HG03520 (cell line): Measurements from ENCODE around the gene TPX2.
A peak's percentile ranks its signal among the peaks of the same experiment; 100 is the strongest.
"Not testable (repeated sequence)": the region's sequence is repeated elsewhere in the genome, so short reads cannot be mapped to it uniquely, and the experiment has no call there.

ENCODE experiments used
- ATAC-seq: cut with Tn5 transposase; IDR thresholded peaks from one replicate; pipeline ENCODE4 v1.9.1; 2021; ENCODE audit warnings: mild to moderate bottlenecking, moderate library complexity; ENCODE audit not compliant: unreplicated experiment

TPX2 gene

DNA sequence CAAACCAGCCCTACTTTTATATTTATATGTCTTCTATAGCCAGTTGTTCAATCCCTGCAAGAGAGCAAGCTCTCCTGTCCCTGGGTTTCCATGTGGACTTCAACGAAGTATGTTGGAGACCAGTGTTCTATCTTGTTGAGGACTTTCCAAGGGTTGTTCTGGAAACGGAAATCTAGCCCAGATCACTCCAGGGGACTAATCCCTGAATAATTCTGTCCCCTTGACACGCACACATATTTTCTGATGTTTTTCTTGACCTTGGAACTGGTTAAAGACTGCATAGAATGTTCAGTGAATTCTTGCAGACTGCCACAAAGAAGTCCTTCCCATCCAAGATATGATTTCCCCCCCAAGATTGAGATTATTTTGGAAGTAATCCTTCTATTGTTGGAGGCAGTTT lies 70.6 kb downstream of the TPX2 start:
- ATAC-seq: no peak

DNA sequence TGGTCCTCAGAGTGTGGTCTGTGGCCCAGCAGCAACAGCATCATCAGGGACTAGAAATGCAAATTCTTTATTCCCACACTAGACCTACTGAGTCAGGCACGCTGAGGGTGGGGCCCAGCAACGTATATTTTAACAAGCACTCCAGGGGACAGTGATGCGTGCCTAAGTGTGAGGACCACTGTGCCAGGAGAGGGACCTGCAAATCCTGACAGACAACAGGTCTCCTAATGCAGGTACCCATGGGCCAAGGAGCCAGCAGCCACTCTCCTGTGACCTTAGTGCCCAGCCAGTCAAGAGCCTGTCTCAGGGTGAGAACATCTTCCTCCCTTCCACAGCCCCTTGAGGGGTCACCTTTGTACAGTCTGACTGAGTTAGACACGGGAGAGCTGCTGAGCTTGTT lies 72.1 kb downstream of the TPX2 start:
- no peak for ATAC-seq

DNA sequence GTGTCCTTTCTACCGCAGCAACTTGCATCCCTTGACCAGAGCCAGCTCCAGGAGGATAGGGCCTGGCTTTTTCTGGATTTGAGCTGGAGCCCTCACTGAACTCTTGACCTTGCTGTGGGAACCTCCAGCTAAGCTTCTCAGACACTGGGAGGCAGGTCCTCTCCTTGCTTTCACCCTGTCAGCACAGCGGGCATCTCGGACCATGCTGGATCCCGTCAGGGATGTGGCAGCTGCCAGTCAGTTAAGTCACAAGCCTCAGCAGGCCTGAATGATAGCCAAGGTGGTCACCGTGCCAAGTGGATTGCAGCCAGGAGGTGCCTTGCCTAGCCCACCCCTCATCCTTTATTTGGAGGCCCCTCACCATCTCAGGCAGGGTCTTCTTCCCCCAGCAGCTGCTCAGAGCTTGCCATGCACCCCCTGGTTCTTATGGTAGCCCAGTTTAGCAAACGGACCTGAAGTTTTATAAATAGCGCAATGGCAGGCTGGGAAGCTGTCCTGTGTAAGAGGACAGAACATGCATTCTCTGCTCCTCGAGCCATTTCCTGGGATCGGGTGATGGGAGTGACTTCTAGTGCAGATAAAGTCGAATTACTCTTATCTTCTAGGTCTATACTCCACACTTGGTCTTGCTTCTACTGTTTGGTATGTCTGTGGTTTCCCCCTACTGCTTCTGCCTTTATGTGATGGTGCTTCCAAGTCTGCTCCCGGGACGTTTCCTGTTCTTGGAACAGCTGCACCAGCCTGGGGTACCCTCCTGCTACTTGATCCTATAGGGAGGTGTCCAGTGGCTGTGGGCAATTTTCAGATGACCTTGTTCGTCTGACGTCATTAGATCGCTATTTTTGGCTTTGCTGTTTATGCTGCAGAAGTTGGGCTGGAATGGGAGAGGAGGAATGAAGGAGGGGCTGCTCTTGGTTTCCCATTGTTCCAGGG lies 73.0 kb downstream of the TPX2 start:
- ATAC-seq: no peak

DNA sequence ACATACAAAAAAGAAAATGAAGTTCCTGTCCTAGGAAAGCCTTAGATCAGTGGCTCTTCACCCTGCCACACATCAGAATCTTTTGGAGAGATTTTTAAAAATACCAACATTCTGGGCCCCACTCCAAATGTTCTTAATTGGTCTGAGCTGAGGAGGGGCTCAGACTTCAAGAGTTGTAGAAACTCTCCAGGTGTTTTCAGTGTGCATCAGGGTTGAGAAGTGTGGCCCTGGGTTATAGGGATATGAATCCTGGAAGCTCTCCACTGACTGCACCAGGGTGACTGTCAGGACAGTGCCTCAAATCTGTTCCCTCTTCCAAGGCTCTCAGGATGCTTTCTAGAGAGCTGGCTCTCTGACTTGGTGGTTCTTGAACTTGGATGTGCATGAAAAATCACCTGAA lies 74.5 kb downstream of the TPX2 start:
- no peak for ATAC-seq

DNA sequence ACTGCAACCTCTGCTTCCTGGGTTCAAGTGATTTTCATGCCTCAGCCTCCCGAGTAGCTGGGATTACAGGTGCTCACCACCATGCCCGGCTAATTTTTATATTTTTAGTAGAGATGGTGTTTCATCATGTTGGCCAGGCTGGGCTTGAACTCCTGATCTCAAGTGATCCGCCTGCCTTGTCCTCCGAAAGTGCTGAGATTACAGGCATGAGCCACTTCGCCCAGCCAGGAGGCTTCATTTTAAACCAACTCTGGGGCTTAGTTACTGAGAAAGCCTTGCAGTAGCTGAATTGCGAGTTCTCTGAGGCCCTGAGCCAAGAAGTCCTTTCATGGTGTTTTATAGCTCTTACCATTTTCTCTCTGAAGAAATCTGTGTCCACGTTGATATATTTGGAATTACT lies 75.1 kb downstream of the TPX2 start:
- ATAC-seq: not testable (repeated sequence)

DNA sequence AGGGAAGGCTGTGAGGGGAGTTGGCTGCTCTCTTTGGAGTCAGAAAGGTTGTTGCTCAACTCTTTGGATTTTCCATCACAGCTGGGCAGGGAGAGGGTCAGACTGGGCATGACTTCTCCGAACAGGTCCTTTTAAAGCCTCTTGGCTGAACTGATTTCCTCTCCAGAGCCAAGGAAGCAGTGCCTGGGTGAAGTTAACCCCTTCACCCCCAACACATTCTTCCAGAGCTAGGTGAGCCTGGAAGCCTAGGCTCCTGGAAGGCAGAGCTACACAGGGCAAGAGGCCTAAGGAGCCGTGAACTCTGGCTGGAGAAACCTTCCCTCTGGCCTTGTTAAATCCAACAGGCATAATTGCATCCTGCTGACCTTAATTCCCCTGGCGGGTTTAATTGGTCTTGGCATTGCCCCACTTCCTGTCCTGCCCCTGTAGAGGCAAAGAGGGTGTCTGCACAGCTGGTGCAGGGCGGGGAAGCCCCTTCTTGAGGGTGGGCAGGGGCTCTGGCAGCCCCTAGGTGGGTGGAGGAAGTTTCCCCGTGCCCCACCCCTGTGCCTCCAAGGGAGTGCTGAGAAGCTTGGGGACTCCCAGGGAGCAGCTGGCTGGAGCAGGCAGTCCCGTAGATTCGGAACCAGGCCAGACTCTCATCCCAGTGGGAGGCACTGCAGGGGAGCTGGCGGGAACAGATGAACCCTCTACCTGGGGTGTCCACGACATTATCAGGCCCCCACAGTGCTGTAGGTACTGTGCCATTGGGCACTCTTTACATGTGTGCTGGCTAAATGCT lies 76.5 kb downstream of the TPX2 start:
- ATAC-seq: no peak

DNA sequence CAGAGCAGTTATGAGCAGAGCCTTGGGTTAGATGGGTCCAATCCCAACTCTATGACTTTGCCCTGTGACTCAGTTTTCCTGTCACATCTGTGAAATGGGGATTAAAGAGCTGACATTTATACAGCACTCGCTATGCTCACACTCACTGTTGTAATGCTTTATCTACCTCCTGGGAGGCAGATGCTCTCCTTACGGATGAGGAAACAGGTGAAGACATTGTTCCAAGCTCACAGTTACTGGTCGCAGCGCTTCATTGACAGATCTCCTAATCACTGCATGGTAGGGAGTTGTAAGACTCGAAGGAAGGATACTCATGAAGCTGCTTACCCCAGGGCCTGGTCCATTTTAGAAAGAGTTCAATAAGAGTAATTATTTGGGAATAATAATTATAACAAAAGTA lies 77.1 kb downstream of the TPX2 start:
- ATAC-seq: no peak

DNA sequence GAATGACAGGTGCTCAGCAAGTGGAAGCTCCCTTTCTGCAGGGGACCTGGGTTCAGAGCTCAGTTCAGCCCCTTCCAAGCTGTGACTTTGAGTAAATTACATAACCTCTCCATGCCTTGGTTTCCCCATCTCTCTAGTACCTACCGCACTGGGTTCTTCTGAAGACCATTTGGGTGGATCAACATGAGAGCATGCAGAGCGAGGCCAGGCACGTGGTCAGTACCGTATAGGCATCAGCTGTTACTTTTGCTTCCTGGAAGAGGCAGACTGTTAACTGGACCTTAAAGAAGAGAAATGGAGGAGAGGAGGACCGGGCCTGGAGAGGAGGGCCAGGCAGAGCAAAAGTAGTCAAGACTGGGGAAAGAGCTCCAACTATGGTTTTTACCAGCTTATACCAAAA lies 78.4 kb downstream of the TPX2 start:
- no peak for ATAC-seq

DNA sequence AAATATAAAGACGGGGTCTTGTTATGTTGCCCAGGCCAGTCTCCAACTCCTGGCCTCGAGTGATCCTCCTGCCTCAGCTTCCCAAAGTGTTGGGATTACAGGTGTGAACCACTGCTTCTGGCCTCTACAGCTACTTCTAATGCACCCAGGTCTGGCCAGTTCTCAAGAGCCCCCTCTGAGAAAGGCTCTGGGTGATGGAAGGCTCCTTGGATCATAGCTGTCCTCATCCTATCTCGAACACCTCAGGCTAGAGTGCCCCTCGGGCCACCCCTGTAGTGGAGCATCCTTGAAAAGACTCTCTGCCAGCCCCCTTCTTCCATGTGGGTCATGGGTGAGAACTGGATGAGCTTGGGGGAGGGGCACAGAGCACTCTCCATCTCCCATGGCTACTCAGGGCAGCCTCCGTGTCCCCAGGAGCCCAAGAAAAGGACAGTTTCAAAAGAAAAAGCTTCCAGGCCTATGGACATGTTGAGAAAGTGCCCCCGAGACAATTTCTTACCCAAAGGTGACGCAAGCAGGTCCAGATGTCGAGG lies 79.4 kb downstream of the TPX2 start:
- ATAC-seq: no peak

DNA sequence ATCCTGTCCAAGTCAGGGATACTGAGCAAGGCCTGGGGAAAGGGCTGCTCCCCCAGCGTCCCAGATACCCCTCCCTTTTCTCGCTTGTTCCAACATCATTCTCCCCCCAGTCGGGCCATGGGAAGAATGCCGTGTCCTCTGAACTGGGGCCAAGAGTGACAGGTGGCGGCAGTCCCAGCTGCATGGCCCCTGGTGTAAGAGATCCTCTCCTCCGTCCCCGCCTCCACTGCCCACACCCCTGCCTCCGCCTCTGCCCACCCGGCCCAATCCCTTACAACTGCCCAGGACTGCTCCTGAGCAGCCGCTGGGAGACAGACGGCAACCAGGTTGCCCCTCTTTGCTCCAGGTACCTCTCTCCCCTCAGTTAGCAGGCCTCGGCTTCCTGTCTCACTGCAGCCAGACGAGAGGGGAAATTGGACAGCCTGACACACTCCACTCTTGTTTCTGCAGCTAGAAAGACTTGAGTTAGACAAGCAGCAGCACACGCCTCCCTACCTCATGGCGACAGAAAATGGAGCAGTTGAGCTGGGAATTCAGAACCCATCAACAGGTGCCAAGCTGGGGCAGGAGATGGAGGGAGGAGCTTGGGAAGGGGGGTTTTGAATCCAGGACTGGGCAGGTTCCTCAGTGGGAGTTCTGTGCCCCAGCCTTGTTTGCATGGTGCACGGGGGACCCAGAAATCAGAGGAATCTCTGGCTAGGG lies 80.1 kb downstream of the TPX2 start, which contains the start of gene MYLK2:
Gene MYLK2, plus strand, starts transcription at position 274 of the 702 bp plus-strand sequence. Its CDS starts 225 bp downstream, at position 499.
- ATAC-seq: no peak

DNA sequence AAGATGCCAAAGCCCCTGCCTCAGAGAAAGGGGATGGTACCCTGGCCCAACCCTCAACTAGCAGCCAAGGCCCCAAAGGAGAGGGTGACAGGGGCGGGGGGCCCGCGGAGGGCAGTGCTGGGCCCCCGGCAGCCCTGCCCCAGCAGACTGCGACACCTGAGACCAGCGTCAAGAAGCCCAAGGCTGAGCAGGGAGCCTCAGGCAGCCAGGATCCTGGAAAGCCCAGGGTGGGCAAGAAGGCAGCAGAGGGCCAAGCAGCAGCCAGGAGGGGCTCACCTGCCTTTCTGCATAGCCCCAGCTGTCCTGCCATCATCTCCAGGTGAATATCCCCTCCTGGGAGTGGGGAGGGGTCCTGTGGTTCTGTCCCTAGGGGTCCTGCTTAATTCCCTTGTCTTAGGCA lies 81.1 kb downstream of the TPX2 start:
- no peak for ATAC-seq

DNA sequence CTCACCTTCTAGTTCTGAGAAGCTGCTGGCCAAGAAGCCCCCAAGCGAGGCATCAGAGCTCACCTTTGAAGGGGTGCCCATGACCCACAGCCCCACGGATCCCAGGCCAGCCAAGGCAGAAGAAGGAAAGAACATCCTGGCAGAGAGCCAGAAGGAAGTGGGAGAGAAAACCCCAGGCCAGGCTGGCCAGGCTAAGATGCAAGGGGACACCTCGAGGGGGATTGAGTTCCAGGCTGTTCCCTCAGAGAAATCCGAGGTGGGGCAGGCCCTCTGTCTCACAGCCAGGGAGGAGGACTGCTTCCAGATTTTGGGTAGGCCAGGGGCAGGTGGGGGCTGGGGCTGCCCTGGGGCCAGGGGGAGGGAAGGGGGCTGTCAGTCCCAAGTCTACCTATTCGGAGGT lies 82.3 kb downstream of the TPX2 start:
- ATAC-seq: no peak

DNA sequence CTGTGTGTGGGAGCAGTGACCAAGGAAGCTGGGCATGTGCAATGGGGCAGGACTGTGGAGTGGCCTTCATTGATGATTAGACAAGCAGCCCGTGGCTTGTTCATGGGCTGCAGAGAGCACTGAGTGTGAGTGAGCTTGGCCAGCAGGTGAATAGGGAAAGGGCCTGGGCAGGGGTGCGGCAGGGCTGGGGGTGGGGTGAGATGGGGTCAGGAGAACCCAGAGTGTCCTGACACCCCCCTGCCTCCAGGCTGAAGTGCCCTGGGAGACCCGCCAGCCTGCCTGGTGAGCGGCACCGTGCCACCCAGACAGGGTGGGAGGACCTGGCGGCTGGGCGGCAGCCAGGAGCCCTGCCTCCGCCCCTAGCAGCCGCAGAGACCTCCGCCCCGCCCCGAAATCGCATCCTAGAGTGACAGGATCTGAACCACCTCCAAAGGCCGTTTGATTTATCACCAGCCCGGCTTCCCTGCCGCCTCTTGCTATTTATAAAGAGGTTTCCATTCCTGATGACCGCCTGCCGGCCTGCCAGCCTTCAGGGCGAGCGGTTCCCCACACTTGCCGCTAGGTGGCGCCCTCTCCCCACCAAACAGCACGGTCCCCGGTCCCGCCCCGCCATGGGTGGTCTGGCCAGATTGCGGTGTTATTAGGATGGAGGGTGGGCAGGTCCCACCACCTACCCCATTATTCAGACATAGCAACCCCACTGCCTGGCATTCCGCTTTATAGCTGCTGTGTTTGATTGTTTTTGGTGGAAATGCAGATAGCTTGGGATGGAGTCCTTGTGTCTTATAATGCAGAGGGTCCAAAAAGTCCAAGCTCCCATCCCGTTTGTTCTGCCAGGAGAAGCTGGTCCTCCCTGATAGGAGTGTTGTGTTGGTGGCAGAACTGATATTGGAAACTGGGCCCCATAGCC lies 83.6 kb downstream of the TPX2 start:
- ATAC-seq: peak; percentile 74

DNA sequence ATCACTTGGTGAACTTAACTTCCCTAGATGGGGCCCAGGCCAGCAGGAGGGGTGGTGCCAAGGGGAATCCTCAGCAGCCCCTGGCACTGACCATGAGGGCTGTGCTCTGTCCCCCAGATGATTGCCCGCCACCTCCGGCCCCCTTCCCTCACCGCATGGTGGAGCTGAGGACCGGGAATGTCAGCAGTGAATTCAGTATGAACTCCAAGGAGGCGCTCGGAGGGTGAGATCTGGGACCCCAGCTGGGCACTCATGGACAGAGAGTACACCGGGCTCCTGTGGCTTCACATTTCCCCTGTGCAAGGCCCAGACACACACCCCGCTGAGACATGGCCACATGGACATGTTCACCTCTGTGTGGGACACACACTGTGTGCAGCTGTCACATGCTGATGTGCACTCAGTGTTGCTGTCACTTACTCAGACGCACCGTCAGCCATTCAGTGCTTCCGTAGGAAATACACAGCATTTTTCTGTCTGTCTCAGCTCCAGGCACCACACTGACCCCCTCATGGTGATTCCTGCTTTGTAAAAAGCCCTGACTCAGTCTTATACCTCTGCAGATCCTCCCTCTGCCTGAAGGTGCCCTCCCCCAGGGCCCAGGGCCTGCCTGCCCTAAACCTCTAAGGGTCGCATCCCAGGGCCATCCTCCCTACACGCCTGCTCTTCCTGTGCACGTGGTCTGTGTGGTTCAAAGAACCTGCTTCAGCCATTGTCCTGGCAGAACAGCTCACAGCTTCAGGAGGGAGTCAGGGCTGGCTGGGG lies 84.5 kb downstream of the TPX2 start:
- no peak for ATAC-seq

DNA sequence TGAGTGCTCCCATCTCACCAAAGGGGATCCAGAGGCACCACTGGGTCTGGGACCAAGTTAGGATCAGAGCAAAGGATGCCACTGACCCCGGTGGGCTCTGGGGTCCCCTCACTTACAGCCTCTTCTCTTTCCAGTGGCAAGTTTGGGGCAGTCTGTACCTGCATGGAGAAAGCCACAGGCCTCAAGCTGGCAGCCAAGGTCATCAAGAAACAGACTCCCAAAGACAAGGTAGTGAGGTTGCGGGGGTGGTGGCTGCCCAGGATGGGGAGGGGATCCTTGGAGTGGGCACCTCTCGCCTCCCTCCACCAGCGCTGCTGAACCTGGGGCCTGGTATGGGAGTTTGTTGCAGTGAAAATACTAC lies 85.0 kb downstream of the TPX2 start:
- no peak for ATAC-seq

DNA sequence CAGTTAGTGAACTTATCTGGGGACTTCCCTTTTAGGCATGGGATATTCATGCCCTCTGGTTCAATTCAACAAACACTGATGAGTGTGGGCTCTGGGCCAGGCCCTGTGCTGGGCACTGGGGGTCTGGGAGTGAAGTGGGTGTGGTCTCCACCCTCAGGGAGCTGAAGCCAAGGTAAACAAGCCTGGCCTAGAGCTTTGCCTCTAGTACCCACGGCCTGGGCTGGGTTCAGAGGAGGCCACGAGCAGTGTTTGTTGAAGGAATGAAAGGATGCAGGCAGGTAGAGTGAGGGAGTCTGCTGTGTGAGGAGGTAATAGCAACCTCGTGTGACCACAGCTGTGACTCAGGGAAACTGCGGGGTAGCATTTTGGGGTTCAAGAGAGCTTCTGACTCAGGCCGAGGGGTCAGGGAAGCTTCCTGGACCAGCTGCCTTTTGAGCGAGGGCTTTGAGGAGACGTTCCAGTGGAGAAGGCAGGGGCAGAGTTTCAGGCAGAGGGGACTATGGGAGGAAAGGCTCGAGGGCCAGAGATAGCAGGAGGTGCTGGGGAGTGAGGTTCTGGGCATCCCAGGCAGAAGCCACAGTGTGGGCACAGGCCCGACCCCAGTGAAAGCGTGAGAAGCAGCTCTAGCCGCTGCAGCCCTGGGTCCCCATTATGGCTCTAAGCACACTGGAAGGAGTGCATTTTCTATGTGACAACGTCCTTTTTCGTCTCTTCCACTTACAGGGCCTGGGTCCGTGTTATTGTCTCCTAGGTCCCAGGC lies 85.6 kb downstream of the TPX2 start:
- ATAC-seq: no peak

DNA sequence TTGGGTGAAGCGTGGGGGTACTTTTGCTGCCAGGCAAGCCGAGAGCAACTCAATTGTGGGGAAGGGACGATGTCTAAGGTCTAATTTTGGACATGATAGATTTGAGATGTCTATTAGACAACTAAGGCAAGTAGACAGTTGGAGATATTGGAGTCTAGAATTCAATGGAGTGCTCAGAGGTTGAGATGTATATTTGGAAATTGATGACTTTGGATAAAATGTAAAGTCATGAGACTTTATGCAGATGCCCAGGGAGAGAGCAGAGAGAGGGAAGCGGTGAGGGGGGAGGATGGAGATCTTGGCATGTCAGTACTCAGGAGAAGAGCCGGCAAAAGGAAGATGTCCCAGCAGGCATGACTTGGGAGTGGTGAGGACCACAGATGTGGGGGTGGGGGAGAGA lies 87.0 kb downstream of the TPX2 start:
- no peak for ATAC-seq

DNA sequence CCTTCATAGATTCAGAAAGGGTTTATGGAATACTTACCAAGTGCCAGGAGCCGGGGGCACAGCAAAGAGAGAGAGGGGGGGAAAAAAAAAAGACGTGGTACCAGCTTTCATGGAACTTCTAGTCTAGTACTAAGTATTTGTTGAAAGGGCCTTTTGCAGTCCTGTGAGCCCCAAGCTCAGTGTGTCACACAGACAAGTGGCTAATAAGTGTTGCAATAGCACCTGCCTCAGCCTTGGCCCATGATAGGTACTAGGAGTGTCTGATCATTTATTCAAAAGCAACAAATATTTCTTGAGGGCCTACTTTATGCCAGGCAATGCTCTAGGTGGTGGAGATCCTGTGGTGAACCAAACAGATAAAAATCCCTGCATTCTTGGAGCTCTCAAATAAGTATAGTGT lies 88.0 kb downstream of the TPX2 start:
- no peak for ATAC-seq

DNA sequence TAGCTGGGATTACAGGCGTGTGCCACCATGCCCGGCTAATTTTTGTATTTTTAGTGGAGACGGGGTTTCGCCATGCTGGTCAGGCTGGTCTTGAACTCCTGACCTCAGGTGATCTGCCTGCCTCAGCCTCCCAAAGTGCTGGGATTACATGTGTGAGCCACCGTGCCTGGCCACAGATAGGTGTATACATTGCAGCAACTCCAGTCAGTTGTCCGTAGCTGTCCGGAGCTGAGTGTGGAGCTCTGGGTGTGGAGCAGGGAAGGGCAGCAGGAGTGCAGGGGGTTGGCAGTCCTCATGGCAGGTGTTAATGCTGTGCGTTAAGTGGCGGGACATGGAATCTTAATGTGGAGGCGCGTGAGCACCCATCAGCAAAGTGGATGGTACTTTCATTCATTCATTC lies 88.9 kb downstream of the TPX2 start:
- not testable (repeated sequence) for ATAC-seq
